Loucy (cell line): Measurements from ENCODE around the gene LSP1.

ENCODE experiments used
- H2AFZ ChIP-seq: fragments of 200-600 bp; sonication (generic); 2 replicates; pipeline ENCODE4 v1.6.0; 2016; ENCODE audit warnings: antibody characterized with exemption, mild to moderate bottlenecking, low read length, moderate library complexity
- H3F3A ChIP-seq: fragments of 200-600 bp; 2 replicates; pipeline ENCODE4 v1.6.0; 2016; ENCODE audit warnings: antibody characterized with exemption, low read depth, mild to moderate bottlenecking
- H3K27me3 ChIP-seq: fragments of 200-600 bp; sonication (generic); 2 replicates; pipeline ENCODE4 v1.6.1; 2014; ENCODE audit warnings: low read length, mild to moderate bottlenecking; ENCODE audit not compliant: insufficient read depth, poor library complexity, severe bottlenecking
- H3K36me3 ChIP-seq: fragments of 200-600 bp; sonication (generic); 2 replicates; pipeline ENCODE4 v1.6.1; 2016; ENCODE audit warnings: low read length; ENCODE audit not compliant: insufficient read depth
- H3K4me1 ChIP-seq: fragments of 200-600 bp; sonication (generic); 2 replicates; pipeline ENCODE4 v1.5.1; 2014; ENCODE audit warnings: low read length, mild to moderate bottlenecking; ENCODE audit not compliant: insufficient read depth, poor library complexity, severe bottlenecking
- H3K4me2 ChIP-seq: fragments of 200-600 bp; sonication (generic); 2 replicates; pipeline ENCODE4 v1.6.0; 2014; ENCODE audit warnings: antibody characterized with exemption, low read length, low read depth, mild to moderate bottlenecking; ENCODE audit not compliant: poor library complexity, severe bottlenecking
- H3K4me3 ChIP-seq: fragments of 200-600 bp; sonication (generic); 2 replicates; pipeline ENCODE4 v1.5.1; 2014; ENCODE audit warnings: low read length, mild to moderate bottlenecking, mixed read lengths; ENCODE audit not compliant: poor library complexity, severe bottlenecking
- H3K79me2 ChIP-seq: fragments of 200-600 bp; sonication (generic); 2 replicates; pipeline ENCODE4 v1.6.1; 2014; ENCODE audit warnings: low read length; ENCODE audit not compliant: insufficient read depth
- H3K9ac ChIP-seq: fragments of 200-600 bp; sonication (generic); 2 replicates; pipeline ENCODE4 v1.6.0; 2014; ENCODE audit warnings: mild to moderate bottlenecking, low read depth, low read length, moderate library complexity; ENCODE audit not compliant: poor library complexity, severe bottlenecking
- H3K9me2 ChIP-seq: fragments of 200-600 bp; sonication (generic); replicated peaks from 2 replicates; pipeline ENCODE4 v1.6.1; 2016; ENCODE audit warnings: low read depth, low read length, mixed read lengths
- H3K9me3 ChIP-seq: fragments of 200-600 bp; sonication (generic); 2 replicates; pipeline ENCODE4 v1.6.1; 2014; ENCODE audit warnings: mild to moderate bottlenecking, antibody characterized with exemption, low read length, low read depth; ENCODE audit not compliant: insufficient read depth
- H4K20me1 ChIP-seq: fragments of 200-600 bp; sonication (generic); 2 replicates; pipeline ENCODE4 v1.6.0; 2014; ENCODE audit warnings: antibody characterized with exemption, low read length, mild to moderate bottlenecking; ENCODE audit not compliant: insufficient read depth, poor library complexity, severe bottlenecking
- CTCF ChIP-seq: fragments of 200-600 bp; sonication (generic); conservative IDR thresholded peaks from 2 replicates; pipeline ENCODE4 v1.5.1; 2014; ENCODE audit warnings: mild to moderate bottlenecking, antibody characterized with exemption, low read length
- EZH2phosphoT487 ChIP-seq: fragments of 200-600 bp; IDR thresholded peaks from 2 replicates; pipeline ENCODE4 v1.6.1; 2018; ENCODE audit warnings: antibody characterized with exemption, mild to moderate bottlenecking, moderate library complexity, borderline replicate concordance

Gene LSP1

GRCh38 chr11:1869427-1870325, 16.8 kb downstream of the LSP1 start:
- TF ChIP-seq EZH2phosphoT487: no peak
- no peak for TF ChIP-seq CTCF
- no peak overlapping the region for H3K9ac ChIP-seq
- H3K4me3 ChIP-seq: no peak overlapping the region
- no peaks in the 10 kb centered on the region for H3K27me3 ChIP-seq
- no peaks in the 10 kb centered on the region for H3K4me1 ChIP-seq
- H3K9me3 ChIP-seq: no peaks in the 10 kb centered on the region
- no peaks in the 10 kb centered on the region for H4K20me1 ChIP-seq
- H2AFZ ChIP-seq: no peak overlapping the region
- no peak overlapping the region for H3K4me2 ChIP-seq
- H3K36me3 ChIP-seq: no peaks in the 10 kb centered on the region
- H3K79me2 ChIP-seq: peaks cover 5% of the 10 kb centered on the region; the same call in 1 of the 2 replicates
- H3K9me2 ChIP-seq: no peaks in the 10 kb centered on the region
- no peaks in the 10 kb centered on the region for H3F3A ChIP-seq

- Histone ChIP-seq H4K20me1 (peaks cover 4% of the 10 kb centered on the region), H3K9ac (no peak overlapping the region), H3K36me3 (no peaks in the 10 kb centered on the region)
These were observed 17.4 kb downstream of the LSP1 start for GRCh38 chr11:1870326-1870696.

GRCh38 chr11:1870721-1871466, 18.0 kb downstream of the LSP1 start:
- Histone ChIP-seq H3K27me3 (no peaks in the 10 kb centered on the region), H3K36me3 (no peaks in the 10 kb centered on the region), H3K9me3 (no peaks in the 10 kb centered on the region), H3K4me2 (no peak overlapping the region), H3K9me2 (no peaks in the 10 kb centered on the region), H3K4me1 (no peaks in the 10 kb centered on the region), H3F3A (no peaks in the 10 kb centered on the region), H3K79me2 (peaks cover 5% of the 10 kb centered on the region; the same call in 1 of the 2 replicates), H3K9ac (no peak overlapping the region), H4K20me1 (peaks cover 4% of the 10 kb centered on the region), H2AFZ (no peak overlapping the region), H3K4me3 (no peak overlapping the region)
- no peak for TF ChIP-seq EZH2phosphoT487
- no peak for TF ChIP-seq CTCF

More at GRCh38 chr11:1870326-1870696, 17.4 kb downstream of the LSP1 start:
- Histone ChIP-seq H2AFZ (no peak overlapping the region), H3K9me2 (no peaks in the 10 kb centered on the region), H3F3A (no peaks in the 10 kb centered on the region), H3K9me3 (no peaks in the 10 kb centered on the region), H3K79me2 (peaks cover 5% of the 10 kb centered on the region; the same call in 1 of the 2 replicates), H3K4me1 (no peaks in the 10 kb centered on the region), H3K4me3 (no peak overlapping the region), H3K4me2 (no peak overlapping the region), H3K27me3 (no peaks in the 10 kb centered on the region)
- no peak for TF ChIP-seq EZH2phosphoT487
- no peak for TF ChIP-seq CTCF
